OCI-LY1 (cell line): ENCODE results near the gene BRPF1.

Source experiments
- H2AFZ ChIP-seq: fragments of 200-600 bp; sonication (generic), shearing (Covaris generic); 2 replicates; pipeline ENCODE4 v1.6.0; 2014; ENCODE audit warnings: antibody characterized with exemption, mild to moderate bottlenecking, low read length
- H3F3A ChIP-seq: fragments of 200-600 bp; sonication (generic), shearing (Covaris generic); 2 replicates; pipeline ENCODE4 v1.6.0; 2014; ENCODE audit warnings: mild to moderate bottlenecking, antibody characterized with exemption, low read length, moderate library complexity; ENCODE audit not compliant: insufficient read depth
- H3K27ac ChIP-seq: fragments of 200-600 bp; sonication (generic); 2 replicates; pipeline ENCODE4 v1.5.1; 2014; ENCODE audit warnings: low read length, mixed run types, mild to moderate bottlenecking, low read depth; ENCODE audit not compliant: poor library complexity, severe bottlenecking
- H3K27me3 ChIP-seq: fragments of 200-600 bp; sonication (generic); 2 replicates; pipeline ENCODE4 v1.6.0; 2014; ENCODE audit warnings: antibody characterized with exemption, mild to moderate bottlenecking, low read length, moderate library complexity; ENCODE audit not compliant: insufficient read depth
- H3K36me3 ChIP-seq: fragments of 200-600 bp; sonication (generic); 2 replicates; pipeline ENCODE4 v1.6.1; 2014; ENCODE audit warnings: mild to moderate bottlenecking, antibody characterized with exemption, low read length, moderate library complexity, mixed read lengths; ENCODE audit not compliant: insufficient read depth
- H3K4me1 ChIP-seq: fragments of 200-600 bp; sonication (generic); 2 replicates; pipeline ENCODE4 v1.5.1; 2014; ENCODE audit warnings: mild to moderate bottlenecking, low read length, moderate library complexity; ENCODE audit not compliant: insufficient read depth, severe bottlenecking
- H3K4me2 ChIP-seq: fragments of 200-600 bp; sonication (generic), shearing (Covaris generic); 2 replicates; pipeline ENCODE4 v1.6.1; 2014; ENCODE audit warnings: low read length
- H3K4me3 ChIP-seq: fragments of 200-600 bp; sonication (generic); 2 replicates; pipeline ENCODE4 v1.5.1; 2014; ENCODE audit warnings: low read length, low read depth, mild to moderate bottlenecking, mixed read lengths; ENCODE audit not compliant: poor library complexity, severe bottlenecking
- H3K79me2 ChIP-seq: fragments of 200-600 bp; shearing (Covaris generic); 2 replicates; pipeline ENCODE4 v1.6.1; 2016; ENCODE audit warnings: mixed run types, low read length, mixed read lengths; ENCODE audit not compliant: insufficient read depth
- H3K9ac ChIP-seq: fragments of 200-600 bp; sonication (generic), shearing (Covaris generic); 2 replicates; pipeline ENCODE4 v1.6.1; 2014; ENCODE audit warnings: mild to moderate bottlenecking, low read length, mixed read lengths
- H3K9me2 ChIP-seq: fragments of 200-600 bp; sonication (generic), shearing (Covaris generic); 2 replicates; pipeline ENCODE4 v1.6.1; 2014; ENCODE audit warnings: low read depth, mild to moderate bottlenecking, low read length, mixed read lengths
- H3K9me3 ChIP-seq: fragments of 200-600 bp; shearing (Covaris generic); 2 replicates; pipeline ENCODE4 v1.6.1; 2014; ENCODE audit warnings: low read length, mixed read lengths
- H4K20me1 ChIP-seq: fragments of 200-600 bp; sonication (generic), shearing (Covaris generic); 2 replicates; pipeline ENCODE4 v1.6.0; 2016; ENCODE audit warnings: mild to moderate bottlenecking, low read length; ENCODE audit not compliant: insufficient read depth
- EZH2 ChIP-seq: fragments of 200-600 bp; sonication (generic), shearing (Covaris generic); IDR thresholded peaks from 2 replicates; pipeline ENCODE4 v1.8.0; 2017; ENCODE audit warnings: borderline replicate concordance, mixed run types, mild to moderate bottlenecking, antibody characterized with exemption, low read length, moderate library complexity, mixed read lengths
- TF ChIP-seq, protein P1 (sequence below): fragments of 200-600 bp; sonication (generic), shearing (Covaris generic); IDR thresholded peaks from 2 replicates; pipeline ENCODE4 v1.5.1; 2017; ENCODE audit warnings: mild to moderate bottlenecking, antibody characterized with exemption, low read length, moderate library complexity, mixed read lengths

BRPF1 gene

DNA sequence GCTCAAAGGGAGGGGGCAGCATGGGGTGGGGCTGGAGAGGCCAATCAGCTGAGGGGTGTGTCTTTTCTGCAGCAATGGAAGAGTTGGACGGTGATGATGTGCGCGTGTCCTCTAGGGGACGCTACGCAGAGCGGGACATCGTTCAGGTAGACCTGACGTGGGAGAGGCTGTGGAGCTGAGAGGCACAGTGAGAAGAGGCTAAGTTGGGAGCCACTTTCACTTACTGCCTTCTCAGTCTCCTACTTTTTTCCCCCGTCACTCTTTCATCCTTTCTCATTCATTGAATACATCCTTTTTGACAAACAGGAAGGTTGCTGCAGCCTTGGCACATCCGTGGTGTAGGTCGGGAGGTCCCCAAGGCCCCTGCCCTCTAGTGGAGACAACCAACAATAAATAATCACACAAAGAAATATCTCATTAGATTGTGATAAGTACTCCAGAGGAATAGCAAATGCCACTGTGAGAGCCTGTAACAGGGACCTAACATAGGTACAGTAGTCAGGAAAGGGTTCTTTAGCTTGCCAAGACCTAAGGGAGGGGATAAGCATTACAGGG lies 4.4 kb upstream of the BRPF1 start:
- TF ChIP-seq EZH2 = no peak
- TF ChIP-seq, protein P1, sequence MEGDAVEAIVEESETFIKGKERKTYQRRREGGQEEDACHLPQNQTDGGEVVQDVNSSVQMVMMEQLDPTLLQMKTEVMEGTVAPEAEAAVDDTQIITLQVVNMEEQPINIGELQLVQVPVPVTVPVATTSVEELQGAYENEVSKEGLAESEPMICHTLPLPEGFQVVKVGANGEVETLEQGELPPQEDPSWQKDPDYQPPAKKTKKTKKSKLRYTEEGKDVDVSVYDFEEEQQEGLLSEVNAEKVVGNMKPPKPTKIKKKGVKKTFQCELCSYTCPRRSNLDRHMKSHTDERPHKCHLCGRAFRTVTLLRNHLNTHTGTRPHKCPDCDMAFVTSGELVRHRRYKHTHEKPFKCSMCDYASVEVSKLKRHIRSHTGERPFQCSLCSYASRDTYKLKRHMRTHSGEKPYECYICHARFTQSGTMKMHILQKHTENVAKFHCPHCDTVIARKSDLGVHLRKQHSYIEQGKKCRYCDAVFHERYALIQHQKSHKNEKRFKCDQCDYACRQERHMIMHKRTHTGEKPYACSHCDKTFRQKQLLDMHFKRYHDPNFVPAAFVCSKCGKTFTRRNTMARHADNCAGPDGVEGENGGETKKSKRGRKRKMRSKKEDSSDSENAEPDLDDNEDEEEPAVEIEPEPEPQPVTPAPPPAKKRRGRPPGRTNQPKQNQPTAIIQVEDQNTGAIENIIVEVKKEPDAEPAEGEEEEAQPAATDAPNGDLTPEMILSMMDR = peak; percentile 96
- Histone ChIP-seq H3K9me3 (no peaks in the 10 kb centered on the region), H3K79me2 (peaks cover 2% of the 10 kb centered on the region), H3K4me1 (peaks cover 6% of the 10 kb centered on the region), H3K4me3 (peak overlapping the region; percentile 51), H3F3A (no peaks in the 10 kb centered on the region), H3K36me3 (no peaks in the 10 kb centered on the region), H4K20me1 (no peaks in the 10 kb centered on the region), H3K9ac (no peak overlapping the region), H3K27ac (no peak overlapping the region), H3K27me3 (no peaks in the 10 kb centered on the region), H3K9me2 (no peaks in the 10 kb centered on the region), H2AFZ (no peak overlapping the region), H3K4me2 (peak overlapping the region; percentile 67)

- no peak overlapping the region for H3K4me2 ChIP-seq
- H3K9me2 ChIP-seq = no peaks in the 10 kb centered on the region
- no peaks in the 10 kb centered on the region for H3K27me3 ChIP-seq
- H4K20me1 ChIP-seq = no peaks in the 10 kb centered on the region
- H3K9ac ChIP-seq = no peak overlapping the region
- no peaks in the 10 kb centered on the region for H3K9me3 ChIP-seq
- H3K27ac ChIP-seq = no peak overlapping the region
- H2AFZ ChIP-seq = no peak overlapping the region
- TF ChIP-seq, protein P1 = no peak
- TF ChIP-seq EZH2 = no peak
- H3K36me3 ChIP-seq = no peaks in the 10 kb centered on the region
- H3K4me1 ChIP-seq = peaks cover 12% of the 10 kb centered on the region
- H3F3A ChIP-seq = no peaks in the 10 kb centered on the region
- H3K79me2 ChIP-seq = peaks cover 8% of the 10 kb centered on the region
- H3K4me3 ChIP-seq = no peak overlapping the region
These were observed 3.8 kb upstream of the BRPF1 start for GRCh38 chr3:9727743-9728142.

DNA sequence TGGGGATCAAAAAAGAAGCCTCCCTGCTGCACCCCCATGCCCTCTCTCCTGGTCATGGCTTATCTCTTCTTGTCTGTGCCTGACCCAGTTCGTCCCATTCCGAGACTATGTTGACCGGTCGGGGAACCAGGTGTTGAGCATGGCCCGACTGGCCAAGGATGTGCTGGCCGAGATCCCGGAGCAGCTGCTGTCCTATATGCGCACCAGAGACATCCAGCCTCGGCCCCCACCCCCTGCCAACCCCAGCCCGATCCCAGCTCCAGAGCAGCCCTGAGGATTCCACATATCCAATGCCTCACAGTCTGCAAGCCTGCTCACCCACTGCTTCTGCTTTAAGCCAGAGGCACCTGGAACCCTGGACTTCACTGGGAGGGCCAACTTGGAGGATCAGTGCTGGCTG lies 2.1 kb upstream of the BRPF1 start:
- H3K4me1 ChIP-seq = peaks cover 21% of the 10 kb centered on the region
- peaks cover 14% of the 10 kb centered on the region; the same call in 1 of the 2 replicates for H3K36me3 ChIP-seq
- TF ChIP-seq, protein P1 = no peak
- no peak for TF ChIP-seq EZH2
- no peak overlapping the region for H3K4me2 ChIP-seq
- peaks cover 19% of the 10 kb centered on the region for H3K79me2 ChIP-seq
- H2AFZ ChIP-seq = no peak overlapping the region
- no peak overlapping the region for H3K27ac ChIP-seq
- no peaks in the 10 kb centered on the region for H3K9me3 ChIP-seq
- H3K27me3 ChIP-seq = no peaks in the 10 kb centered on the region
- H3K9me2 ChIP-seq = no peaks in the 10 kb centered on the region
- H3K4me3 ChIP-seq = no peak overlapping the region
- H3F3A ChIP-seq = no peaks in the 10 kb centered on the region
- H3K9ac ChIP-seq = no peak overlapping the region
- no peaks in the 10 kb centered on the region for H4K20me1 ChIP-seq
